Endothelial cell (in vitro differentiated cells): Measurements from ENCODE around the gene EFCAB6. TPM values are rescaled to one million over a fixed set of nuclear protein-coding genes. Genes with fewer than 3 reads are reported as not detected.

Experiments used
- DNase-seq: peaks from one replicate; pipeline ENCODE4 v3.0.0; 2021; ENCODE audit warnings: low spot score
- H3K27ac Mint-ChIP-seq: one replicate; pipeline ENCODE4 v1.8.0; 2021; ENCODE audit warnings: mixed read lengths, inconsistent platforms; ENCODE audit not compliant: unreplicated experiment
- H3K27me3 Mint-ChIP-seq: one replicate; pipeline ENCODE4 v1.8.0; 2021; ENCODE audit warnings: mild to moderate bottlenecking, moderate library complexity, mixed read lengths, inconsistent platforms; ENCODE audit not compliant: unreplicated experiment
- H3K36me3 Mint-ChIP-seq: one replicate; pipeline ENCODE4 v1.8.0; 2021; ENCODE audit warnings: mild to moderate bottlenecking, low read depth, mixed read lengths, inconsistent platforms; ENCODE audit not compliant: unreplicated experiment
- H3K4me1 Mint-ChIP-seq: one replicate; pipeline ENCODE4 v1.8.0; 2021; ENCODE audit warnings: mild to moderate bottlenecking, mixed read lengths, inconsistent platforms; ENCODE audit not compliant: unreplicated experiment
- H3K4me3 Mint-ChIP-seq: one replicate; pipeline ENCODE4 v1.8.0; 2021; ENCODE audit warnings: mild to moderate bottlenecking, mixed read lengths, inconsistent platforms; ENCODE audit not compliant: unreplicated experiment
- H3K9me3 Mint-ChIP-seq: one replicate; pipeline ENCODE4 v1.8.0; 2021; ENCODE audit warnings: mixed read lengths, inconsistent platforms; ENCODE audit not compliant: unreplicated experiment
- total RNA-seq: library from RNA; stranded (reverse); fragmentation: NEBNext Ultra II Directional; extraction: Animal tissue kit (Norgen Biotek cat#: 25700); gene quantifications from one replicate; pipeline ENCODE4 v1.2.1, GENCODE V29; 2021; ENCODE audit not compliant: unreplicated experiment
- TF ChIP-seq, protein P1 (sequence below): fragments of 200-600 bp; sonication (generic); IDR thresholded peaks from one replicate; pipeline ENCODE4 v1.5.0; 2021; ENCODE audit warnings: antibody characterized with exemption; ENCODE audit not compliant: unreplicated experiment

Gene EFCAB6
- total RNA-seq, 1 donor from 2014 or later, result 0.69 TPM

DNA sequence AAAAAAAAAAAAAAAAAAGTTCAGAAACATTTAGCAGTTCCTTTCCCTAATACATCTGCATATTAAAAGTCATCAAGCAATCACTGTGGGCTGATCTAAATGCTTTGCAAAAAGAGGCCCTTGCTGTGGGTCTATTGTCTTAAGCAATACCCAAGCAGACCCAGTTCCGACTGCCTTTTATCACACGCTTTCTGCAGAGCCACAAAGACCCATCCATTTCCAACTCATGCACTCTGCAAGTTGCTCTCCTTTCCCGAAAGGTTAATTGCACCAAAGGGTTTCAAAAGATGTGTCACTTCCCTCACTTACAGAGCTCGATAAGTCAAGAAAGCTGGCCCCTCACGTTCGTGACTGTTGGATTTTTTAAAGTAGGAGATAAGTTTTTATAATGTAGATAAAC is 261.4 kb downstream of the EFCAB6 start:
- DNase-seq, result no peak
- Mint-ChIP-seq H3K36me3 (peaks cover 11% of the 10 kb centered on the region), H3K27ac (no peak overlapping the region), H3K27me3 (peaks cover 4% of the 10 kb centered on the region), H3K4me3 (no peak overlapping the region), H3K9me3 (no peaks in the 10 kb centered on the region), H3K4me1 (no peaks in the 10 kb centered on the region)
- TF ChIP-seq, protein P1, sequence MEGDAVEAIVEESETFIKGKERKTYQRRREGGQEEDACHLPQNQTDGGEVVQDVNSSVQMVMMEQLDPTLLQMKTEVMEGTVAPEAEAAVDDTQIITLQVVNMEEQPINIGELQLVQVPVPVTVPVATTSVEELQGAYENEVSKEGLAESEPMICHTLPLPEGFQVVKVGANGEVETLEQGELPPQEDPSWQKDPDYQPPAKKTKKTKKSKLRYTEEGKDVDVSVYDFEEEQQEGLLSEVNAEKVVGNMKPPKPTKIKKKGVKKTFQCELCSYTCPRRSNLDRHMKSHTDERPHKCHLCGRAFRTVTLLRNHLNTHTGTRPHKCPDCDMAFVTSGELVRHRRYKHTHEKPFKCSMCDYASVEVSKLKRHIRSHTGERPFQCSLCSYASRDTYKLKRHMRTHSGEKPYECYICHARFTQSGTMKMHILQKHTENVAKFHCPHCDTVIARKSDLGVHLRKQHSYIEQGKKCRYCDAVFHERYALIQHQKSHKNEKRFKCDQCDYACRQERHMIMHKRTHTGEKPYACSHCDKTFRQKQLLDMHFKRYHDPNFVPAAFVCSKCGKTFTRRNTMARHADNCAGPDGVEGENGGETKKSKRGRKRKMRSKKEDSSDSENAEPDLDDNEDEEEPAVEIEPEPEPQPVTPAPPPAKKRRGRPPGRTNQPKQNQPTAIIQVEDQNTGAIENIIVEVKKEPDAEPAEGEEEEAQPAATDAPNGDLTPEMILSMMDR, result no peak

DNA sequence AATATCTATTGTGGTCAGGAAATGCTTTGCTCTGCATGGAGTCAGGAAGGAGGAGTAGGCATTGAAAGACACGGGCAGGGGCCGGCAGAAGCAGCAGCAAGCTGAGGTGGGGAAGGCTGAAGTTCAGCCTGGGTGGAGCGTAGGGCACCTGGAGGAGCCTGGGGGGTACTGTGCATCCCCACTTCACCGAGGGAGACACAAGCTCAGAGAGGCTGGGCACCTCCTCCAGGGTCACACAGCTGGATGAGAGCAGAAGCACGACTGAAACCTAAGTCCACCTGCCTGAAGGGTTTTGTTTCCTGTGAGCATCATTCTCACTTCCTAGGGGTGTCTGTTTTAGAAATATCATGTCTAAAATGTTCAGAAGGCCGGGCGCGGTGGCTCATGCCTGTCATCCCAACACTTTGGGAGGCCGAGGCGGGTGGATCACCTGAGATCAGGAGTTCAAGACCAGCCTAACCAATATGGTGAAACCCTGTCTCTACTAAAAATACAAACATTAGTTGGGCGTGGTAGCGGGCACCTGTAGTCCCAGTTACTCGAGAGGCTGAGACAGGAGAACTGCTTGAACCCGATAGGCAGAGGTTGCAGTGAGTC is 262.0 kb downstream of the EFCAB6 start:
- peaks cover 11% of the 10 kb centered on the region for H3K36me3 Mint-ChIP-seq
- no peak overlapping the region for H3K4me3 Mint-ChIP-seq
- no peak for DNase-seq
- no peak overlapping the region for H3K27ac Mint-ChIP-seq
- TF ChIP-seq, protein P1, result no peak
- H3K27me3 Mint-ChIP-seq, result peaks cover 4% of the 10 kb centered on the region
- no peaks in the 10 kb centered on the region for H3K9me3 Mint-ChIP-seq
- no peaks in the 10 kb centered on the region for H3K4me1 Mint-ChIP-seq

- Mint-ChIP-seq H3K4me1 (no peaks in the 10 kb centered on the region), H3K36me3 (no peaks in the 10 kb centered on the region), H3K4me3 (no peak overlapping the region), H3K27ac (no peak overlapping the region), H3K9me3 (no peaks in the 10 kb centered on the region), H3K27me3 (peaks cover 9% of the 10 kb centered on the region)
- TF ChIP-seq, protein P1, result no peak
- no peak for DNase-seq
Measured at GRCh38 chr22:43546186-43546585, 265.9 kb downstream of the EFCAB6 start.

DNA sequence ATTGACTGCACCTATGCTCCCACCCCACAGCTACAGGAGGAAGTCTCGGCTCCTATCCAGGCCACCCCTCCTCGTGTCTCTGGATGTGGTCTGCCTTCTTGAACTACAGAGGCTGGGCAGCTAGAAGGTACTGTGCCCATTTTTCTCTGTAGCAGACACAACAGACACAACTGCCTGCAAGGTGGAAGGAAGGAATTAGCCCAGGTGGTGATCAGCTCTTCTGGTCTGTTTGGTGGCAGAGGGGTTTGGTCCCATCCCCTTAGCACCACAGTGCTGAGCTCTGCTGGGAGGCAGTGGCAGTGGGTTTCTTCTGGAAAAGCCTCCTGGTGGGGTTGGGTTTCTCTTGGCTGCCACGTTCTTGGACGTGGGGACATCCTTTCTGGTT is 267.8 kb downstream of the EFCAB6 start:
- Mint-ChIP-seq H3K4me3 (no peak overlapping the region), H3K4me1 (no peaks in the 10 kb centered on the region), H3K36me3 (no peaks in the 10 kb centered on the region), H3K27ac (no peak overlapping the region), H3K9me3 (no peaks in the 10 kb centered on the region), H3K27me3 (peaks cover 9% of the 10 kb centered on the region)
- TF ChIP-seq, protein P1, result no peak
- DNase-seq, result no peak

- H3K27me3 Mint-ChIP-seq, result peaks cover 9% of the 10 kb centered on the region
Measured at GRCh38 chr22:43543522-43544288, 268.4 kb downstream of the EFCAB6 start.

More at GRCh38 chr22:43543522-43544288, 268.4 kb downstream of the EFCAB6 start:
- Mint-ChIP-seq H3K9me3 (no peaks in the 10 kb centered on the region), H3K4me1 (no peaks in the 10 kb centered on the region), H3K4me3 (no peak overlapping the region), H3K27ac (no peak overlapping the region), H3K36me3 (no peaks in the 10 kb centered on the region)
- TF ChIP-seq, protein P1, result no peak
- DNase-seq, result no peak
